Measurements from ENCODE around the gene ARSG. TPM values are rescaled to one million over a fixed set of nuclear protein-coding genes. Genes with fewer than 3 reads are reported as not detected.
"Not testable (repeated sequence)": the region's sequence is repeated elsewhere in the genome, so short reads cannot be mapped to it uniquely, and the experiment has no call there.

The ARSG gene
- total RNA-seq, 1 experiment from 2014 or later: 7.9 TPM

- peaks cover 31% of the 10 kb centered on the region for H3K9me3 Mint-ChIP-seq
- no peak for DNase-seq (ENCODE audit: low spot score)
- no peak overlapping the region for H3K4me3 Mint-ChIP-seq
- H3K36me3 Mint-ChIP-seq: peaks cover 7% of the 10 kb centered on the region
- H3K4me1 Mint-ChIP-seq: no peaks in the 10 kb centered on the region
- TF ChIP-seq CBFB (CRISPR knock-in tag; IDR thresholded peaks at IDR 0.05; ENCODE audit: low read depth) (no peak), MXD4 (CRISPR knock-in tag; IDR thresholded peaks at IDR 0.05; ENCODE audit: borderline replicate concordance) (no peak), SMAD4 (CRISPR knock-in tag; IDR thresholded peaks at IDR 0.05) (no peak), NR1H2 (CRISPR knock-in tag; IDR thresholded peaks at IDR 0.05) (no peak), TP53 (CRISPR knock-in tag; IDR thresholded peaks at IDR 0.05) (no peak), ZNF416 (CRISPR knock-in tag; IDR thresholded peaks at IDR 0.05) (no peak), TEAD4 (CRISPR knock-in tag; IDR thresholded peaks at IDR 0.05) (no peak), RORB (CRISPR knock-in tag; IDR thresholded peaks at IDR 0.05) (no peak), CREM (CRISPR knock-in tag; IDR thresholded peaks at IDR 0.05) (no peak), E2F4 (CRISPR knock-in tag; IDR thresholded peaks at IDR 0.05; ENCODE audit: borderline replicate concordance, low read depth) (no peak), CREB1 (CRISPR knock-in tag; IDR thresholded peaks at IDR 0.05) (no peak), ATF6 (CRISPR knock-in tag; IDR thresholded peaks at IDR 0.05) (no peak), TCF7 (CRISPR knock-in tag; IDR thresholded peaks at IDR 0.05; ENCODE audit: low read depth) (no peak), PRRX2 (CRISPR knock-in tag; IDR thresholded peaks at IDR 0.05) (no peak), GRHL2 (CRISPR knock-in tag; IDR thresholded peaks at IDR 0.05; ENCODE audit: insufficient replicate concordance, severe bottlenecking) (no peak)
- TF ChIP-seq, protein P1, sequence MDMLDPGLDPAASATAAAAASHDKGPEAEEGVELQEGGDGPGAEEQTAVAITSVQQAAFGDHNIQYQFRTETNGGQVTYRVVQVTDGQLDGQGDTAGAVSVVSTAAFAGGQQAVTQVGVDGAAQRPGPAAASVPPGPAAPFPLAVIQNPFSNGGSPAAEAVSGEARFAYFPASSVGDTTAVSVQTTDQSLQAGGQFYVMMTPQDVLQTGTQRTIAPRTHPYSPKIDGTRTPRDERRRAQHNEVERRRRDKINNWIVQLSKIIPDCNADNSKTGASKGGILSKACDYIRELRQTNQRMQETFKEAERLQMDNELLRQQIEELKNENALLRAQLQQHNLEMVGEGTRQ (CRISPR knock-in tag; IDR thresholded peaks at IDR 0.05): no peak
- TF ChIP-seq, protein P2, sequence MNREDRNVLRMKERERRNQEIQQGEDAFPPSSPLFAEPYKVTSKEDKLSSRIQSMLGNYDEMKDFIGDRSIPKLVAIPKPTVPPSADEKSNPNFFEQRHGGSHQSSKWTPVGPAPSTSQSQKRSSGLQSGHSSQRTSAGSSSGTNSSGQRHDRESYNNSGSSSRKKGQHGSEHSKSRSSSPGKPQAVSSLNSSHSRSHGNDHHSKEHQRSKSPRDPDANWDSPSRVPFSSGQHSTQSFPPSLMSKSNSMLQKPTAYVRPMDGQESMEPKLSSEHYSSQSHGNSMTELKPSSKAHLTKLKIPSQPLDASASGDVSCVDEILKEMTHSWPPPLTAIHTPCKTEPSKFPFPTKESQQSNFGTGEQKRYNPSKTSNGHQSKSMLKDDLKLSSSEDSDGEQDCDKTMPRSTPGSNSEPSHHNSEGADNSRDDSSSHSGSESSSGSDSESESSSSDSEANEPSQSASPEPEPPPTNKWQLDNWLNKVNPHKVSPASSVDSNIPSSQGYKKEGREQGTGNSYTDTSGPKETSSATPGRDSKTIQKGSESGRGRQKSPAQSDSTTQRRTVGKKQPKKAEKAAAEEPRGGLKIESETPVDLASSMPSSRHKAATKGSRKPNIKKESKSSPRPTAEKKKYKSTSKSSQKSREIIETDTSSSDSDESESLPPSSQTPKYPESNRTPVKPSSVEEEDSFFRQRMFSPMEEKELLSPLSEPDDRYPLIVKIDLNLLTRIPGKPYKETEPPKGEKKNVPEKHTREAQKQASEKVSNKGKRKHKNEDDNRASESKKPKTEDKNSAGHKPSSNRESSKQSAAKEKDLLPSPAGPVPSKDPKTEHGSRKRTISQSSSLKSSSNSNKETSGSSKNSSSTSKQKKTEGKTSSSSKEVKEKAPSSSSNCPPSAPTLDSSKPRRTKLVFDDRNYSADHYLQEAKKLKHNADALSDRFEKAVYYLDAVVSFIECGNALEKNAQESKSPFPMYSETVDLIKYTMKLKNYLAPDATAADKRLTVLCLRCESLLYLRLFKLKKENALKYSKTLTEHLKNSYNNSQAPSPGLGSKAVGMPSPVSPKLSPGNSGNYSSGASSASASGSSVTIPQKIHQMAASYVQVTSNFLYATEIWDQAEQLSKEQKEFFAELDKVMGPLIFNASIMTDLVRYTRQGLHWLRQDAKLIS (CRISPR knock-in tag; IDR thresholded peaks at IDR 0.05; ENCODE audit: borderline replicate concordance): no peak
- TF ChIP-seq, protein P3, sequence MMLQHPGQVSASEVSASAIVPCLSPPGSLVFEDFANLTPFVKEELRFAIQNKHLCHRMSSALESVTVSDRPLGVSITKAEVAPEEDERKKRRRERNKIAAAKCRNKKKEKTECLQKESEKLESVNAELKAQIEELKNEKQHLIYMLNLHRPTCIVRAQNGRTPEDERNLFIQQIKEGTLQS (CRISPR knock-in tag; conservative IDR thresholded peaks at IDR 0.05): no peak
- TF ChIP-seq, protein P4, sequence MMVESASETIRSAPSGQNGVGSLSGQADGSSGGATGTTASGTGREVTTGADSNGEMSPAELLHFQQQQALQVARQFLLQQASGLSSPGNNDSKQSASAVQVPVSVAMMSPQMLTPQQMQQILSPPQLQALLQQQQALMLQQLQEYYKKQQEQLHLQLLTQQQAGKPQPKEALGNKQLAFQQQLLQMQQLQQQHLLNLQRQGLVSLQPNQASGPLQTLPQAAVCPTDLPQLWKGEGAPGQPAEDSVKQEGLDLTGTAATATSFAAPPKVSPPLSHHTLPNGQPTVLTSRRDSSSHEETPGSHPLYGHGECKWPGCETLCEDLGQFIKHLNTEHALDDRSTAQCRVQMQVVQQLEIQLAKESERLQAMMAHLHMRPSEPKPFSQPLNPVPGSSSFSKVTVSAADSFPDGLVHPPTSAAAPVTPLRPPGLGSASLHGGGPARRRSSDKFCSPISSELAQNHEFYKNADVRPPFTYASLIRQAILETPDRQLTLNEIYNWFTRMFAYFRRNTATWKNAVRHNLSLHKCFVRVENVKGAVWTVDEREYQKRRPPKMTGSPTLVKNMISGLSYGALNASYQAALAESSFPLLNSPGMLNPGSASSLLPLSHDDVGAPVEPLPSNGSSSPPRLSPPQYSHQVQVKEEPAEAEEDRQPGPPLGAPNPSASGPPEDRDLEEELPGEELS (CRISPR knock-in tag; IDR thresholded peaks at IDR 0.05): no peak
- H3K27ac Mint-ChIP-seq: no peak overlapping the region
- ChIA-PET POLR2A (interaction anchor here (0.6 kb wide), 1 partner anchor 9 kb away, joined by 3 read pairs; no protein-coding TSS in a partner anchor), CTCF (interaction anchor here (0.6 kb wide), 1 partner anchor 220 kb away, joined by 3 read pairs; no protein-coding TSS in a partner anchor)
- ATAC-seq: no peak
- no peaks in the 10 kb centered on the region; the same call in 1 of the 2 replicates for H3K27me3 Mint-ChIP-seq (ENCODE audit: low read depth)
Observed at GRCh38 chr17:68277807-68278206, 13.5 kb upstream of the ARSG start.

GRCh38 chr17:68281965-68282364 lies 9.3 kb upstream of the ARSG start:
- CTCF ChIA-PET: not testable (repeated sequence)

More at GRCh38 chr17:68281965-68282364, 9.3 kb upstream of the ARSG start:
- ATAC-seq; POLR2A ChIA-PET; H3K36me3 Mint-ChIP-seq; H3K27me3 Mint-ChIP-seq (ENCODE audit: low read depth); H3K4me3 Mint-ChIP-seq; H3K27ac Mint-ChIP-seq; H3K4me1 Mint-ChIP-seq; DNase-seq (ENCODE audit: low spot score): not testable (repeated sequence)
- peaks cover 31% of the 10 kb centered on the region for H3K9me3 Mint-ChIP-seq
